GM18511 (cell line): Measurements from ENCODE around the gene TNFAIP8L3.

Source experiments
- ATAC-seq: cut with Tn5 transposase; IDR thresholded peaks from one replicate; pipeline ENCODE4 v1.9.1; 2021; ENCODE audit warnings: mild to moderate bottlenecking, moderate library complexity; ENCODE audit not compliant: unreplicated experiment

Gene TNFAIP8L3

DNA sequence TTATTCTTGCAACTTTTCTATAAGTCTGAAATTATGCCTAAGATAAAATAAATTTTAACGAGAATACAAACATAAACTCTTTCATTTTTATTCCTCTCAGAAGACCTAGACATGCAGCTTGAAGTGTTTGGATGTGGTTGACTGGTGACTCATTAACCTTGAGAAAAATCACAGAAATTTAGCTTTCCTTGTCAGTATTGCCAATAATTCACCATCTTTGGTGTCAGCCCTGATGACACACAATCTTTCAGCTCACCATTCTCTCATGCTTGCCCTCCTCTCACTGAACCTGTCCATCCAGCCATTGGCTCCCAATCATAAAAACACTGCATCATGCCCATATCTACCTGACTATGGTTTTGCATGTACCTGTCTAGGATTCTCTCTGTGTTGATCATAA, 22.6 kb upstream of the TNFAIP8L3 start:
- no peak for ATAC-seq

- ATAC-seq: no peak
Measured at GRCh38 chr15:51114437-51115119, 19.9 kb upstream of the TNFAIP8L3 start.

- no peak for ATAC-seq
Measured at GRCh38 chr15:51112078-51112477, 17.4 kb upstream of the TNFAIP8L3 start.

GRCh38 chr15:51111061-51111460, 16.4 kb upstream of the TNFAIP8L3 start:
- no peak for ATAC-seq

- ATAC-seq: no peak
Measured at GRCh38 chr15:51110171-51110570, 15.5 kb upstream of the TNFAIP8L3 start.

DNA sequence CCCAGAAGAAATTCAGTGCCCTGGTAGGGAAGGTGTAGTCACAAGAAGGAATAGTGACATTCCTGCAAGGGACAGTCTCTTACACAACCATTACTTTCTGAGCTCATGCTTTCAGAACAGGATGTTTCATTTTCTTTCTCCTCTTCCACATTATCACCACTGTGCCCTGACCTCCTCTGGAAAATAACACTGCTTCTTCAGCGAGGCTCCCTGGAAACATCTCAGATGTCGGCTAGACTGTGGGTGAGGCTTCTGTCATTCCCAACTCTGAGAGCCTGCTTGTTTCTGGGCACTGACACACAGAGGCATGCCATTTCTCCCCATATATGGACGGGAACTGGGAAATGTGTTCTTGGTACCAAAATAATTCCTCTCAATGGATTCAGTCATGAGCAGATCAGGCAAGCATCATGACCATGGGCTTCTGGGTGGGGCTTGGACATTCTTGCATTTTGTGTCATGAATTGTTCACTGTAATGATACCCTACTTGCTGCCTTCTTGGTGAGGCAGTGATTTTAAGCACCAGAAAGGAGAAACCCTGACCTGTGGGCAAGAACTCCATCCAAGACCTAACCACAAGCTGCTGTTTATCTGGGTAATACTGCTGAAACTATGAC, 14.3 kb upstream of the TNFAIP8L3 start:
- no peak for ATAC-seq

DNA sequence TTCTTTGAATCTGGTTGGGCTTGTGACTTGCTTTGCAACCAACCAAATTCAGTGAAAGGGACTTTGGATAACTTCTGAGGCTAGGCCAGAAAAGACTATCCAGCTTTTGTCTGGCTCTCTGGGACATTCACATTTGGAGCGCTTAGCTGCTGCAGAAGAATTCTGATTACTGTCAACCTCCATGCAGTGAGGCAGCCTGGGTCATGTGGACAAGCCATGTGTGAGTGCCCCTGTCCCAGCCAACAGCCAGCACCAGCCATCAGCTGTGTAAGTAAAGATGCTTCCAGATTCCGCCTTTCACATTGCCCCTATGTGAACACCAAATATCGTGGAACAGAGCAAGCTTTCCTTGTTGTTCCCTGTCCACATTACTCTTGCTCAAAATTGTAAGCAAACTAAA, 12.9 kb upstream of the TNFAIP8L3 start:
- ATAC-seq: no peak

DNA sequence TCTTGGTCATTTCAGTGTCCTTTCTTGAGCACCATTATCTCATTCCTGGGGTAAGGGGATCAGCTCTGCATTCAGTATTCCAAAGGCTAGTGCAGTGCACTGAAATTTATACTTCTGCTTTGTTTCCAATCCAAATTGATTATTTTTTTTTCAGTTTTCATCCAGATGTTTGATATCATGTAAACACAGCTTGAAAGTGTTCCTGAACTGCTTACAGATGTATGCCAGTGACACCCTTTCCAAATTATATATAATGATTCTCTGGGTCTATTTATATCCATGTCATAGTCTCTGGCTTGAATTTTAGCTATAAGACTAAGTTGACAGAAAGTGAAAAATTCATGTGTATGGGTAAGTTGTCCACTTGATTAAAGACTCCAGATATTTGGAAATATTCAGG, 11.8 kb upstream of the TNFAIP8L3 start:
- ATAC-seq: no peak

DNA sequence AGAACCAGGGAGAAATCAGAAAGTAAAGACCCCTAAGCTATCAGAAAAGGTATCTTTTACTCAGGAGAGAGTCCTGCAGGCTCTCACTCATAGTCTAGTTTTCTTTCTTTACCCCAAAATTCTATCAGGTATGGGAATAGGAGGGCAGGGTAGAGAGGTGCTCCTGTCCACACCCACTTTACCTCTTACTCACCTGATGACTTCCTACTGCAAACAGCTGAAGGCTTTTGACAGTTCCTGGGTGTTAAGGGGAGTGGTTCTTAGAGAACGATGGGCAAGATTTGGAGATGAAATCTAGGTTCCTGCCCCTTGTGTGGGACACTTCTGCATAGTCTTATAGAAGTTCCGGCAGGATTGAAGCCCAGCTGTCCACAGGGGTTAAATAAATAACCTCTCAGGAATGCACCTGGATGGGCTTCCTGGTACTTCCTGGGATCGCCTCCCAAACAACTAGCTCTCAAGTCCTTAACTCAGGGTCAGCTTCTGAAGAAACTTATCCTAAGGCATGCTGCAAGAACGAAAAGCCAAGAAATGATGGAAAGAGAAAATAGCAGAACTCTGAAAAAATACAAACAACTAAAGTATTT, 10.8 kb upstream of the TNFAIP8L3 start:
- ATAC-seq: no peak

GRCh38 chr15:51104512-51104911, 9.8 kb upstream of the TNFAIP8L3 start:
- ATAC-seq: no peak

- ATAC-seq: no peak
Measured at GRCh38 chr15:51103330-51103729, 8.6 kb upstream of the TNFAIP8L3 start.

DNA sequence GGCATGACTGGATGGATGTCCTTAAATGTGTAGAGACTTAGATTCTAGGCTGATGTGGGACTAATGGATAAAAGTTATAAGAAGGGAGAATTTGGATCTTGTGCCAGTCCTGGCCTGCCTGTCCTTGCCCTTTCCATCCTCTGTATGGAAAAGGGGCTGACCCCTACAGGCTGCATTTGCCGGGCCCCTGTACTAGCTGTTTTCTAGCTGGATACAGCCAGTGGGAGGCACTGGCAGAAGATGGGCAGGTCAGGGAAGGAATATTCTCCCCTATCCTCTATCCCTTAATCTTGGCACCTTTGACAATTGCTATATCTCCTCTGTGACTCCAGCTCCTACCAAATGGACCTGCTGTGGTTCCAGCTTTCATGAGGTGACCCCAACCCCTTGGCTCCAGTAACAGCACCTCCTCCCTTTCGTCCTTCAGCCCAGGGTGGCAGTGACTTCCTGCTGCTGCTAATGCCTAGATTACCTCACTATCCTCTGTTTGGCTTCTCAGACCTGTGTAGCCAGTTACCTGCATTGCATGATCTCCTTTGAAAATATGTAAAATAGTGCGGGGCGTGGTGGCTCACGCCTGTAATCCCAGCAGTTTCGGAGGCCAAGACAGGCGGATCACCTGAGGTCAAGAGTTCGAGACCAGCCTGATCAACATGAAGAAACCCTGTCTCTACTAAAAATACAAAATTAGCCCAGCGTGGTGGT, 6.2 kb upstream of the TNFAIP8L3 start:
- no peak for ATAC-seq

DNA sequence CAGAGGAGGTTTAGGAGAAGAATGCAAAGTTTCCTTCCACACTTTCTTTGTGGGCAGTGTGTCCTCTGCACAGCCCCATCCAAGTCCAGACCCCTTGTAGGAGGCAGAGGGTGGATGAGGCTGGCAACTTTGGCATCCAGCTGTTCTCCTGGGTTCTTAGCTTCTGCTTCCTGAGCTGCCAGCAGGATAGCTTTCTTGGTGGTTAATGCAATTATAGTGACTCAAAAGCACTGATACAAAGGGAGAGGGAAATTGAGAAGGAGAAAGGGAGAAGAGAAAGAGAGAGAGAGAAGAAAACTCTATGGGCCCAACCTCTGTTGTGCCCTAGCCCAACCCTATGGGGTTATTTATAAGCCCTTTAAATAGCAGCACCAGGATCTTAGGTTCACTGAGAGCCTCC, 4.5 kb upstream of the TNFAIP8L3 start:
- no peak for ATAC-seq

DNA sequence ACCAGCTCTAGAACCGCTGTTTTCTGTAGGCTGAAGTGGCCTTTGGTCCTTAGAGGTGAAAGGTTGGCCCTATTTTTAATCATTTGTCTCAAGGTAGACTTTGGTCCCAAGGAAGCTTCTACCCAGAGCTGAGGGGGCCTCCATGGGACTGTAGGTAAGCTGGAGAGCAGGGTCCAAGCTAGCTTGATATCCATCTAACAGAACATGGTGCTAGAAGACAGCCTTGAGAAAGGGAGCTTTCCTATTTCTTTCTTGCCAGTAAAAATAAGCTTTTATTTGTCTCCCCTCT, 3.6 kb upstream of the TNFAIP8L3 start:
- no peak for ATAC-seq

DNA sequence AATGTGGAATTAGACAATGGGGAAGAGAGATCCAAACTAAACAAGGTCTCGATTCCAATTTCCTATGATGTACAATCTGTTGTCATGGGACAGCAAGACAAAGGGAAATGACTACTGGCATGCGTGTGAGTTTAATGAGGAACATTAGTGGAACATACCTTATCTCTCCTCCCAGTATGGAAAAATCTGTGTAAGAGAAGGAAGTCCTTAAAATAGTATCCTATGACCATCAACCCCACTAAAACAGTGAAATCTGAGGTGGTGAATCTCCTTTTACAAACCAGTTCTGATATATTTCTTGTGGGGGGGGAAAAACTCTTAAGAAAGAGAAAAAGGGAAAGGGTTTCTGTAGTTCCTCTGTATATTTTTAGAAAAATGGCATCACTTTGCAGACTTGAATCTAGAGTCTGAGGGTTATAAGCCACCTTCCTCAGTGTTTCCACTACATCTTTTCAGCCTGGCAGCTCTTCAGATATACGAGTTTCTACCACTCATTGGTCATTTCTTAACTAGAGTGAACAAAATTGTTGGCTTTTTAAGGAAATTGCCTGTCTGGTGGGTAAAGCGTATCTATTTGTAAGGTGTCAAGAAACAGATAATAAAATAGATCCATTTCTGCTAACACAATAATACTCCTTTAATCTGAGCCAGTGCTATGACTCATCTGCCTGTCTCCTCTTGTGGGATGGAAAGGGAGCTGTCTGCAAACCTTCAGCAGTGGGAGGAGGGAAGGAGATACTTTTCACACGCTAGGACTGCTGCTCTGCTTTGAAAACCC, 3.0 kb upstream of the TNFAIP8L3 start:
- ATAC-seq: no peak

DNA sequence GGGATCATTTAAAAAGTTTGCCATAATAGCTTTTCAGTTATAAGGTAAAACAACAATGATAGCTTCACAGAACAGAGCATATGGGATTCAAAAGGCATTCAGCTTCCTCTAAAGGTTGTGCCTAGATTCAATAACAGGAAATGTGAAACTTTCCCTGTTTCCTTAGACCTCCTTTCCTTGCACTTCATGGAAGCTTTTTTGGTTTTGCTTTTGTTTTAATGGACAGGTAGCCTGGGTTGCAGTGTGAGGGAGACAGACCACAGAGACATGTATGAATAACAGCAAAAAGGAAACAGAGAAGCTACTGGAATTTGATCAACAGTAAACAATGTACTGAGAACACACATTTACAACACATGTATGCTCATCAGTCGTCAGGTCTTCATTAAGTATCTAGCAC, 2.3 kb upstream of the TNFAIP8L3 start:
- ATAC-seq: no peak

- ATAC-seq: no peak
Measured at GRCh38 chr15:51095681-51096331, 1.1 kb upstream of the TNFAIP8L3 start.

- no peak for ATAC-seq
Measured at GRCh38 chr15:51093839-51094605, 684 bp downstream of the TNFAIP8L3 start.

DNA sequence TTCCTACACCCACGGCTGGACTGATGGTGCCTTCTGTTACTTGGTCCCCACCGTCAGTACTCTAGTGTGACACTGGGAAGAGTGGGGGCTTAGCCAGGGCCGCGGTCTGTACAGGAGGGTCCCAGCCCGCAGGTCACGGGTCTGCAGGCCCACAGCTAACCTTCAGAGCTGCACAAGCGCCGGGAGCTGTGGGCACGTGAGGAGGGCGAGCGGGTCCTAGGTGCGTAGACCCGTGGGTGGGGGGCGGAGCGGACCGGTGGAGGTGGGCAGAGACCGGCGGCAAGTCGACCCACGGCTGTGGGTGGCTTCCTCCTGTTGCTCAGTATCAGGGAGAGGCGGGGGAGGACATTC, 1.2 kb downstream of the TNFAIP8L3 start:
- ATAC-seq: no peak

GRCh38 chr15:51092480-51093040, 2.1 kb downstream of the TNFAIP8L3 start:
- ATAC-seq: no peak
